Measurements from ENCODE around the gene SHC2.

Gene SHC2

DNA sequence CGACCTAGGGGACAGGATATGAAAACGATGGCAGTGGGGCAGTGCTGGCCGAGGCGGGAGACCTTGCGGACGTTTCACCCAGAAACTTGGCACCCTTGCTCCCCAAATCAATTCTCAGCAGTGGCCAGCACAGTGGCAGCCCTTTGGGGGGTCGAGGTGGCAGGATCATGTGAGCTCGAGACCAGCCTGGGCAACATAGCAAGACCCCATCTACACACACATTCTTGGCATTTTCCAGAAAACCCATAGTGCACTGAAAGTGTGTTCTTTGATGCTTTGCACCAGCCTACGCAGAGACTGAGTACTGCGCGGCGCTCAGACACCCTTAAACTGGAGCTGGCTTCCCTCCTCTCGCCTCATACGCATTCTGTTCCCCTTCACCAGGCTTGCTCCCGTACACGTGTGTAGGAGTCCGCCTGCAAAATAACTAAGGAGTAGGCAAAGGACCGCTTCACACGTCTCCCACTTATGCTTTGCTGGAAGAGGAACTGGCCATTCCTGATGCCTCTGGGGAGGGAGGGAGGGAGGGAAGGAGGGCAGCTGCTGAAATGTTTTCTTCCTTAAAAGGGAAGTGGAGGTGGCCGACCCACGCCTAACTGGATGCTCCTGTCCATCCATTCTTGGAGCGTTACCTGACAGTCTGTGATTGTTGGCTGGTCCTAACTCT, 92.7 kb downstream of the SHC2 start:
- no peaks in the 10 kb centered on the region for H3K9me2 ChIP-seq (ENCODE audit: low read depth, low read length)
- no peaks in the 10 kb centered on the region for H3F3A ChIP-seq (ENCODE audit: insufficient read depth, low read length)
- no peak overlapping the region for H3K4me3 ChIP-seq (ENCODE audit: low read depth, low read length, poor library complexity, severe bottlenecking)
- H3K79me2 ChIP-seq (ENCODE audit: insufficient read depth, low read length), result no peaks in the 10 kb centered on the region
- TF ChIP-seq, protein P1, sequence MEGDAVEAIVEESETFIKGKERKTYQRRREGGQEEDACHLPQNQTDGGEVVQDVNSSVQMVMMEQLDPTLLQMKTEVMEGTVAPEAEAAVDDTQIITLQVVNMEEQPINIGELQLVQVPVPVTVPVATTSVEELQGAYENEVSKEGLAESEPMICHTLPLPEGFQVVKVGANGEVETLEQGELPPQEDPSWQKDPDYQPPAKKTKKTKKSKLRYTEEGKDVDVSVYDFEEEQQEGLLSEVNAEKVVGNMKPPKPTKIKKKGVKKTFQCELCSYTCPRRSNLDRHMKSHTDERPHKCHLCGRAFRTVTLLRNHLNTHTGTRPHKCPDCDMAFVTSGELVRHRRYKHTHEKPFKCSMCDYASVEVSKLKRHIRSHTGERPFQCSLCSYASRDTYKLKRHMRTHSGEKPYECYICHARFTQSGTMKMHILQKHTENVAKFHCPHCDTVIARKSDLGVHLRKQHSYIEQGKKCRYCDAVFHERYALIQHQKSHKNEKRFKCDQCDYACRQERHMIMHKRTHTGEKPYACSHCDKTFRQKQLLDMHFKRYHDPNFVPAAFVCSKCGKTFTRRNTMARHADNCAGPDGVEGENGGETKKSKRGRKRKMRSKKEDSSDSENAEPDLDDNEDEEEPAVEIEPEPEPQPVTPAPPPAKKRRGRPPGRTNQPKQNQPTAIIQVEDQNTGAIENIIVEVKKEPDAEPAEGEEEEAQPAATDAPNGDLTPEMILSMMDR (IDR thresholded peaks at IDR 0.05; ENCODE audit: low read length), result no peak
- no peaks in the 10 kb centered on the region for H3K9me3 ChIP-seq (ENCODE audit: low read length)
- H3K36me3 ChIP-seq (ENCODE audit: insufficient read depth, low read length), result no peaks in the 10 kb centered on the region
- peaks cover 7% of the 10 kb centered on the region for H3K4me1 ChIP-seq (ENCODE audit: insufficient read depth, low read length, severe bottlenecking)
- H3K9ac ChIP-seq (ENCODE audit: low read length), result no peak overlapping the region
- no peak overlapping the region for H3K27ac ChIP-seq (ENCODE audit: low read depth, low read length, poor library complexity, severe bottlenecking)
- no peak overlapping the region for H2AFZ ChIP-seq (ENCODE audit: low read length)
- no peaks in the 10 kb centered on the region; the same call in 1 of the 2 replicates for H3K27me3 ChIP-seq (ENCODE audit: insufficient read depth, low read length)
- no peak overlapping the region for H3K4me2 ChIP-seq (ENCODE audit: low read length)
- H4K20me1 ChIP-seq (ENCODE audit: insufficient read depth, low read length), result no peaks in the 10 kb centered on the region

DNA sequence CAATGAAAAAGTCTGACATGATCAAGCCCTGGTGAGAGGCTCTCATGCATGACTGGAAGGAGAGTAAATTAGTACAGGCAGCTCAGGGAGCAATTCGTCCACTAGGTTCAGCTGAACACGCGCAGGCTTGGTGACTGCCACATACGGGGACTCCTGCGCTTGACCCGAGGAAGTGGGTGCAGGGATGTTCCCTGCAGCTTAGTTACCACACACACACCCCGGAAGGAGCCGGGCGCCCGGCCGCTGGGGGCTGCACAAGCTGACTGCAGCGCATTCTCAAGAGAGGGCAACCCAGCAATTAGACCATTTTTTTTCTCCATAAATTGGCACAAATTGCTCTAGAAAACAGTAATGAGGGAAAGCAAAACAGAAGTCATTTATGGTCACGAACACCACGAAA, 93.3 kb downstream of the SHC2 start:
- peaks cover 7% of the 10 kb centered on the region for H3K4me1 ChIP-seq (ENCODE audit: insufficient read depth, low read length, severe bottlenecking)
- no peak for TF ChIP-seq EZH2 (IDR thresholded peaks at IDR 0.05; ENCODE audit: borderline replicate concordance, low read length)
- TF ChIP-seq, protein P1 (IDR thresholded peaks at IDR 0.05; ENCODE audit: low read length), result no peak
- no peaks in the 10 kb centered on the region for H4K20me1 ChIP-seq (ENCODE audit: insufficient read depth, low read length)
- no peak overlapping the region for H3K4me2 ChIP-seq (ENCODE audit: low read length)
- no peak overlapping the region for H2AFZ ChIP-seq (ENCODE audit: low read length)
- H3K9me3 ChIP-seq (ENCODE audit: low read length), result no peaks in the 10 kb centered on the region
- no peaks in the 10 kb centered on the region for H3K36me3 ChIP-seq (ENCODE audit: insufficient read depth, low read length)
- no peaks in the 10 kb centered on the region for H3K9me2 ChIP-seq (ENCODE audit: low read depth, low read length)
- no peak overlapping the region for H3K4me3 ChIP-seq (ENCODE audit: low read depth, low read length, poor library complexity, severe bottlenecking)
- no peaks in the 10 kb centered on the region; the same call in 1 of the 2 replicates for H3K27me3 ChIP-seq (ENCODE audit: insufficient read depth, low read length)
- no peaks in the 10 kb centered on the region for H3K79me2 ChIP-seq (ENCODE audit: insufficient read depth, low read length)
- H3K9ac ChIP-seq (ENCODE audit: low read length), result no peak overlapping the region
- H3F3A ChIP-seq (ENCODE audit: insufficient read depth, low read length), result no peaks in the 10 kb centered on the region
- no peak overlapping the region for H3K27ac ChIP-seq (ENCODE audit: low read depth, low read length, poor library complexity, severe bottlenecking)

DNA sequence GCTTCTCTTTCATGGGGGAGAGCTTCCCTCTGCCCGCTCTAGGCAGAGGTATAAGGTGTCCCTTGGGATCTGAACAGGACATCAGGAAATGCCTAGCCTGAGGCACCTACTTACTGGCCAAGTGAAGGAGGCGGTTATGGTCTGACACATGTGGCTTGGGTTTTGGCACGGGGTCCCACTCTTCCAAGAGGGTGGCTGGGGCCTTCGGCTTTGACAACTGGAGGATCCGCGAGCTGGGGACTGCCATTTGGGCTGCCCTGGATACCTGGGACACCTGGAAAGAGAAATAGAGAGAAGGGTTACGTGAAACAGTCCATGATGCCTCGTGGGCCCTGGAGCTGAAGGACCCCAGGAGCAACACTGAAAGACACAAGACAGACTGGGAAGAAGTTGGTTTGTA, 93.9 kb downstream of the SHC2 start:
- H3K9me2 ChIP-seq (ENCODE audit: low read depth, low read length), result no peaks in the 10 kb centered on the region
- H3K36me3 ChIP-seq (ENCODE audit: insufficient read depth, low read length), result no peaks in the 10 kb centered on the region
- H2AFZ ChIP-seq (ENCODE audit: low read length), result no peak overlapping the region
- TF ChIP-seq, protein P1 (IDR thresholded peaks at IDR 0.05; ENCODE audit: low read length), result no peak
- TF ChIP-seq EZH2 (IDR thresholded peaks at IDR 0.05; ENCODE audit: borderline replicate concordance, low read length), result no peak
- H3K27me3 ChIP-seq (ENCODE audit: insufficient read depth, low read length), result no peaks in the 10 kb centered on the region; the same call in 1 of the 2 replicates
- no peaks in the 10 kb centered on the region for H3K9me3 ChIP-seq (ENCODE audit: low read length)
- H3K4me2 ChIP-seq (ENCODE audit: low read length), result no peak overlapping the region
- no peak overlapping the region for H3K4me3 ChIP-seq (ENCODE audit: low read depth, low read length, poor library complexity, severe bottlenecking)
- H4K20me1 ChIP-seq (ENCODE audit: insufficient read depth, low read length), result no peaks in the 10 kb centered on the region
- H3K27ac ChIP-seq (ENCODE audit: low read depth, low read length, poor library complexity, severe bottlenecking), result no peak overlapping the region
- H3K4me1 ChIP-seq (ENCODE audit: insufficient read depth, low read length, severe bottlenecking), result peaks cover 6% of the 10 kb centered on the region
- no peak overlapping the region for H3K9ac ChIP-seq (ENCODE audit: low read length)
- H3F3A ChIP-seq (ENCODE audit: insufficient read depth, low read length), result no peaks in the 10 kb centered on the region
- no peaks in the 10 kb centered on the region for H3K79me2 ChIP-seq (ENCODE audit: insufficient read depth, low read length)
